GM18909 (cell line): ENCODE measurements around the gene MRPL37.

Source experiments
- ATAC-seq: cut with Tn5 transposase; IDR thresholded peaks from one replicate; pipeline ENCODE4 v1.9.1; 2021; ENCODE audit warnings: mild to moderate bottlenecking; ENCODE audit not compliant: unreplicated experiment, poor library complexity

MRPL37 gene

DNA sequence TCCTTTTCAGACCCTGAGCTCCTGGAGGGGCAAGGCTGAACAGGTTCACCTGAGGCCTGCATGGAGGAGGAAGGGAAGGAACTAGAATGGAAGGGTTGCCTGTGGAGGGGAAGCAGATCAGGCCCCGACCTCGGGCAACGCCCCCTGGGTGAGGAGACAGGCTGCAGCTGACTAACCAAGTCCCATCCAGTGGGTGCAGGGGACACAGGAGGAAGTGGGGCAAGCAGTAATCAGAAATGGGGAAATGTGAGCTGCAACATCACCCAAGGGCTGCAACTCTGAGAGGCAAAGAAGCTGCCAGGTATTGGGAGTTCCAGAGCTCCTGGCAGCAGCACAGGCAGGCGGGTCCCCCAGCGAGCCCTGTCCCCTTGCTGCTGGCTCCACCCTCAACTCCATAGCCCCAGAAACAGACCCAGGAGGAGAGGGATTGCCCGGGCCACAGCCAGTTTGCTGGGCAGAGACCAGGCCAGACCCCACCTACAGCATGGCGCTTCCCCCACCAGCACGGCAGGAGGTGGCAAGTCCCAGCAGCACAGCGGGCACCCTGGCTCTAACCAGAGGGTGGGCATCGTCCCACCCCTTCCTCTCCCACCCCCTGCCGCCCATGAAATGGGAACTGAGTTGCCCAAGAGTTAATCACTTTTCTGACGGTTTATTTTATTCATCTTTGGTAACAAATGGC lies 38.5 kb downstream of the MRPL37 start:
- ATAC-seq: no peak

DNA sequence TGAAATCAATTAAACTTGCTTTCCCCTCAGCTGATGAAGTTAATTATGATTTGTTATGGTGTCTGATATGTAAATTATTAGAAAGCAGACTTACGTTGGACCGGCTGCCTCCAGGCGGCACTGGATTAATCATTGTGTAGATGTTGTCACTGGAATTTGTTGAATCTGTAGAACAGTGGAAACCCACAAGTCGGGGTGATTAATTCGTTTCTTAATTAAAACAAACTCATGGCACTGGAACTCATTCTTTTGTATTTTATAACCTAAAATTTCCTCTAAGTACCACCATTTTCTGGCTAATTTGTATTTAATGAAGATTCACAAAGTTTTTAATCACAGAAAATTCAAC lies 39.0 kb downstream of the MRPL37 start:
- no peak for ATAC-seq

GRCh38 chr1:54239631-54240031 lies 39.7 kb downstream of the MRPL37 start:
- no peak for ATAC-seq

DNA sequence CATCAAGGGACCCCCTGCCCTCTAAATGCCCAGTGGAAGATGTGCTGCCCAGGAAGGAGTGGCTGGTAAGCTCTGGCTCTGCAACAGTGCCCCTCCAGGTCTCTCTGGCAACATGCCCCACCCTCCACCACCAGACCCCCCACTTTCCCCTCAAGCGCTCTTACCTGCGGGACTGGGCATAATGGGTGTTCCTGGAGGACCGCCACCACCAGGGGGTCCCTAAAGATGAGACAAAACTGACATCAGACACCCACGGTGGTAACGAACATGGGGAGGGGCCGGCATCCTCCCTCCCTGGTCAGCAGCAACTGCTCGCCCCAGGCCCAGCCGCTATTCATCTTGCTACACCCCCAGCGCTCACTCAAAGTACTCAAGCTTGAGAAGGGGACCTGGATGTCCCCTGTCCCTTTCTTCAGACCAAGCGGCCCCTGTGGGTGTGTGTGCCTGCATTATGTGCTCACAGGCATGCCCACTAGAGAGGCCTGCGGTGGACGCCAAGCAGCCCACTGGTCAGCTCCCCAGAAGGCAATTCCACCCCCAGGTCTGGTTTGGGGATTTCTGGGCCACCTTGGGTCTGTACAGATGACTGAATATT lies 40.9 kb downstream of the MRPL37 start:
- no peak for ATAC-seq

GRCh38 chr1:54241364-54241763 lies 41.4 kb downstream of the MRPL37 start:
- ATAC-seq: no peak

DNA sequence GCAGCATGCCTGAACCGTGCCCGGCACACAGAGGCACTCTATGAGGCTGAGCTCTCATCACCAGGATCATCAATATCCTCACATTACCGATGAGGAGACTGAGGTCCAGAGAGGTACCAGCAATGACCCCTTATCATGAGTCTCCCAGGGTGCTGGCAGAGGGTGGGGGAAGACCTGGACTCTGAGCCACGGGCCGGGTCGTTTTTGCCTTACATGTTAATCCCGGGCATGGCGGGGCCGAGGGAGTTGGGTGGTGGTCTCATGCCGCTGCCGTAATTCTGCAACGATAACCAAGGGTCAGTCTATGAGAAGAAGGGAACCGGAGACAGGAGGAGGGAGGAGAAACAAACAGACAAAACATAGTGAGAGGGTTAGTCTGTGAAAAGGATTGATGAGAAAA lies 43.1 kb downstream of the MRPL37 start:
- no peak for ATAC-seq

- no peak for ATAC-seq
These were observed 44.7 kb downstream of the MRPL37 start for GRCh38 chr1:54244655-54245054.

- no peak for ATAC-seq
These were observed 45.5 kb downstream of the MRPL37 start for GRCh38 chr1:54245501-54245900.

GRCh38 chr1:54246116-54246721 lies 46.3 kb downstream of the MRPL37 start:
- ATAC-seq: no peak

- no peak for ATAC-seq
These were observed 48.0 kb downstream of the MRPL37 start for GRCh38 chr1:54247863-54248515.

GRCh38 chr1:54248966-54249365 lies 49.0 kb downstream of the MRPL37 start:
- ATAC-seq: no peak

GRCh38 chr1:54249819-54250435 lies 50.0 kb downstream of the MRPL37 start:
- ATAC-seq: no peak

- ATAC-seq: no peak
These were observed 50.7 kb downstream of the MRPL37 start for GRCh38 chr1:54250670-54251069.

DNA sequence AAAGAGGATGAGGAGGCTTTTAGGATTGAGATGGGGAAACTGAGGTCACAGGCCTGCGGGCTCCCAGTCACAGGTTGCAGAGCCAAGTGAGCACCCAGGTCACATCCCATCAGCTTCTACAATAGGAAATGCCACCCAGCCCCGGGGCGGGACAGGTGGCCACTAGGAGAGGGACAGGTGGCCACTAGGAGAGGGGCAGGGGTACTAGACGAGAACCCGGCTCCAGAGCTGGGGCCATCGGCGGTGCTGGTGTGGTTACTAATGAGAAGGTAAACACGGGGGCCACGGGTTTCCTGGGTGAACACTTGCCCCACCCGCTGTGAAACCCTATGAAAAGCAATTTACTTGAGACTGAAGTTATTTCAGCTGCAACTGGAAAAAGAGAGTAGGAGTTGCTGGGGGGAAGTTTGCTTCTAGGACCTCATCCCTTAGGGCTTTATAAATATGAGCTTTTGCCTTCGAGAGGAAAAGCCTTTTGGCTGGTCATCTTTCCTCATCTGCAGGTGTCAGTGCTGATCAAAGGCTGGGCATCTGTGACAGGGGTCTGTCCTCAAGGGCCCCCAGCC lies 52.5 kb downstream of the MRPL37 start:
- no peak for ATAC-seq

- ATAC-seq: no peak
These were observed 53.5 kb downstream of the MRPL37 start for GRCh38 chr1:54253480-54253879.

- no peak for ATAC-seq
These were observed 54.1 kb downstream of the MRPL37 start for GRCh38 chr1:54254055-54254454.

- no peak for ATAC-seq
These were observed 55.2 kb downstream of the MRPL37 start for GRCh38 chr1:54255026-54255702.

GRCh38 chr1:54256522-54257345 lies 56.8 kb downstream of the MRPL37 start:
- no peak for ATAC-seq

DNA sequence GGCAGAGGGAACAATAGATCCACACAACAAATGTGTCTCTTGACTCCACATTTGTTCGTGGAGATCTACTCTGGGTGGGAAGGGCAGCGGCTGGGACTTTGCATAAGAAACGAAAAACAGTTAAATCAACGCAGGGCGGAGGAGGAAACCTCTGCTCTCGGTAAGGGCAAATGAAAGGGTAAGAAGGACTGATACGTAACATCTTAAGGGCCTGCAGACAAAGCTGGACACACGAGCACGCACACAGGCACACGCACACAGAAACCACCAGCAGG lies 57.3 kb downstream of the MRPL37 start:
- no peak for ATAC-seq

GRCh38 chr1:54257876-54258275 lies 57.9 kb downstream of the MRPL37 start:
- ATAC-seq: no peak
